Measurements from ENCODE around the gene FRMD3.

DNA sequence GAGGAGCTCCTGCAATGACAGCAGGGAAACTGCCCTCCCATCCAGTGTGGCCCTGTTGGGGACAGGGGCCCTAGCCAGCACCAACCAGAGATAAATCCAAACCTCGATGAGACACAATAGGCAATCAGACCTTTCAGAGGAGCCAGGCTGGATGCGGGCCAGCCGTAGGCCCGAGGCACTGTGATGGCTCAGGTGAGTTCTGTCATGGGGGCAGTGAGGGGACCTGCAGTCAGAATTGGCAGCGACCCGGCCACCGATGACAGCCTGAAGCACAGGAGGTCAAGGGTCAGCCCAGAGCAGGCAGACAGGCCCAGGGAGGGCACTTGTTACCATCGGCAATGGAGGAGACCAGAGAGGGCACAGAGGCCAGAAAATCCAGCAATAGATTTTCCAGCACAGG is 90.8 kb downstream of the FRMD3 start:
- TF ChIP-seq SMC3 (conservative IDR thresholded peaks at IDR 0.05; ENCODE audit: poor library complexity) (no peak), POLR2AphosphoS5 (IDR thresholded peaks at IDR 0.05) (no peak)

Data from neural cell (in vitro differentiated cells).